Measurements from ENCODE around the gene EXD3.

EXD3 gene

DNA sequence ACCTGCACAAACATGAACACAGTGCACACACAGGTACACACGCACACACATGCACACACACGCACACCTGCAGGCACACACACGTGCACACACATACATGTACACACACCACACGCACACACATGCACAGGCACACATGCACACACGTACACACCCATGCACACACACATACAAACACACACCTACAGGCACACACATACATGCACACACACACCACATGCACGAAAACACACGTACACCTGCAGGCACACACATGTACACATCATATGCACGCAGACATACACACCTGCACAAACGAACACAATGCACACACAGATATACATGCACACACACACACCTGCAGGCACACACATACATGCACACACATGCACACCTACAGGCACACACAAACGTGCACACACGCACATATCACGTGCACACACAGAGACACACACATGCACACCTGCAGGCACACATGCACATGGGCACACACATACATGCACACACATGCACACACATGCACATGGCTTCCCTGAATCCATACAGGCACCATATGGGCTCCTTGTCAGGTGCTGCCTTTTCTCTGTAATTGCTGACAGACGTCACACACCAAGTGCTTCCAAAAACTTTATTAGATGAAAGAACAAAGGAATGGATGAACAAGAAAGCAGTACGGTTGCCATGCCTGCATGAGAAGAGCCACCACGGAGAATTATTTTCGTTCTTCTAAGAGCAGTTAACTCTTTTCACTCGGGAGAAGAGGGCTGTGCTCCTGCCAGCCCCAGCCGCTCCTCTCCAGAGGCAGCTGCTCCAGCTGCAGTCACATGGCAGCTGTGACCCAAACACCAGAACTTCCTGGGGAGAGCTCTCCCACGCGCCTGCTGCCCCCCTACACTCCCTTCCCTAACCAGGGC is 57.2 kb downstream of the EXD3 start:
- no peak for DNase-seq (ENCODE audit: low read depth, low spot score)

DNA sequence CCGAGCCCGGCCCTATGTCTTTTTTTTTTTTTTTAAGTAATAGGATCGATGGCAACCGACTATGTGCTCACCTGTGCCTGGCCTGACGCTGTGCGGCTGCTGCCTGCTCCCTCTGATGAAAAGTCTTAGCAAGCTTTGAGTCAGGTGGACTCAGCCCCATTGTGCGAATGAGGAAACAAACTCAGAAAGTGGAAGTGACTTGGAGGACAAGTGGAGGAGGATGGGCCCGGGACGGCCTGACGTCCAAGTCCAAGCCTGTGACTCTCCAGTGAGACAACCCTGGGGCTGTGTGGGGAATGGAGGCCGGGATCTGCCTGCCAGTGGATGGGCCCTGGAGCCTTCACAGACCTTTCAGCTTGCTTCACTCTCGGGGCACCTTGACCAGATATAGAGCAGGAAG is 57.9 kb downstream of the EXD3 start:
- no peak for DNase-seq (ENCODE audit: low read depth, low spot score)

DNA sequence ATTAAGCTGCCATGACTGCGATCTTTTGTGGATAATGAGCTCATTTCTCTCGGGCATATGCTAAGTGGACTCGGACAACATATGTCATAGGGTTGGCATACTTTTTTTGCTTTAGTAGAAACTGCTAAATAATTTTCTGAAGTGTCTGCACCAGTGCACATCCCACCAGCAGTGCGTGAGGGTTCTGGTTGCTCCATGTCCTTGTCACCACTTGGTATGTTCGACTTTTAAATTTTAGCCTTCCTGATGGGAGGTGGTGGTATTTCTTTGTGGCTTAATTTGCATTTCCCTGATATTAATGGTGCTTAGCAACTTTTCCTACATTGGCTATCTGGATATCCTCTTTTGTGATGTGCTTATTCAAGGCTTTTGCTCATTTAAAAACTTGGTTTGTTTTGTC is 63.1 kb downstream of the EXD3 start:
- DNase-seq (ENCODE audit: low read depth, low spot score): no peak

DNA sequence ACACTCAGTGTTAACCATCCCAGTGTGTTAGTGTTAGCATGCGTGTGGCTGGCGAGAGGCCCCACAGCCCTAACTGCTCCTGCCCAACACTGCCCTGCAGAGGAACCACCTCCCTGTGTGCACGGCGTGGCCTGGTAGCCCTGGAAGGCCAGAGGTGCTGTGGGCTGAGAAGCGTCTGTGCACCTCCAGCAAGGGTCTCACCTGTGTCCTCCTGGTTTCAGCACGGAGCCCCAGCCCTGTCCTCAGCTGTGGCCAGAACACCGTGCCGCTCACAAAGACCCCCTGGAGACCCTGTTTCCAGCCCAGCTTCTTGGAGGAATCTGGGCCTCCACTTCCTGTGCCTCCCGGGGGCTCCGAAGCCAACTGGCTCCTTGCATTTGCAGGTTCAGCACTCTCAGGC is 64.8 kb downstream of the EXD3 start:
- no peak for DNase-seq (ENCODE audit: low read depth, low spot score)

DNA sequence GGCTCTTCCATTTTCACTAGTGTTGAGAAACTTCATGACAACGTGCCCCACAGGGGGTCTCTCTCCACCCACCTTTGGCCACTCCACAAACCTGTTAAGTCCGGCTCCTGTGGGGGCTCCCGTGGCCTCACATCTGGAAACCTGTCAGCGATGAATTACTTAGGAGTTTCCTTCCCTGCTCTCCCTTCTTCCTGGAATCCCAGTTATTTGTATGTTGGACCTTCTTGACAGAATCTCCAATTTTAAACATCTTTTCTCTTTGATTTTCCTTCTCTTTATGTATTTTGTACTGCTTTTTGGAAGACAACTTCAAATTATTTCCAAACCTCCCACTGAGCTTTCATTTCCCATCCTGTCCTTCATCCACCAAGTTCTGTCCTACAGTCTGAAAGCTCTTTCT is 65.8 kb downstream of the EXD3 start:
- DNase-seq (ENCODE audit: low read depth, low spot score): no peak

DNA sequence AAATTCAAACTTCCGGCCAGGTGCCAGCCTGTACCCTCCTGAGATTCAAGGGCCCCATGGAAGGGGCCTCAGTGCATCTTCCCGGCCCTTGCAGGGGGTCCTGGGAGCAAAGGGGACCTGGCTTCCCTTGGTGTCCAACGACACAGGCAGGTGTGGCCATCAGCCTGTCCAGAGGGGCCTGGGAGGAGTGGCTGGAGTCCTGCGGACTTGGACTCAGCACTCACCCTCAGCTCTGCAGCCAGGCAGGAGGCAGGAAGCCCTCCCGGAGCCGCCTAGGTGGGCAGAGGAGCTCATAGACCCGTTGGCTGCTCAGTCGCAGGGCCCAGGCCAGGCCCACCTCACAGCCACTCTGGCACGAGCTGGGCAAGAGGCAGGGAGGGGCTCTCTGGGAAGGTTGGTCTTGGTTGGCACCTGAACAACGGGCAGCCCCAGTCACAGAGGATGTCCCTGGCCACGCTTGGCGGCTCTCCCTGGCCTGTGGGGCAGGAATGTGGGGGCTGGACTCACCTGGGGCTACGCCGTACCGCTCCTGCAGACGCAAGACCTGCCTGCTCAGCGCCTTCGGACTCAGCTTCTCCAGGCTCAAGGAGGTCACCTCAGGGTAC is 67.1 kb downstream of the EXD3 start:
- DNase-seq (ENCODE audit: low read depth, low spot score): no peak

DNA sequence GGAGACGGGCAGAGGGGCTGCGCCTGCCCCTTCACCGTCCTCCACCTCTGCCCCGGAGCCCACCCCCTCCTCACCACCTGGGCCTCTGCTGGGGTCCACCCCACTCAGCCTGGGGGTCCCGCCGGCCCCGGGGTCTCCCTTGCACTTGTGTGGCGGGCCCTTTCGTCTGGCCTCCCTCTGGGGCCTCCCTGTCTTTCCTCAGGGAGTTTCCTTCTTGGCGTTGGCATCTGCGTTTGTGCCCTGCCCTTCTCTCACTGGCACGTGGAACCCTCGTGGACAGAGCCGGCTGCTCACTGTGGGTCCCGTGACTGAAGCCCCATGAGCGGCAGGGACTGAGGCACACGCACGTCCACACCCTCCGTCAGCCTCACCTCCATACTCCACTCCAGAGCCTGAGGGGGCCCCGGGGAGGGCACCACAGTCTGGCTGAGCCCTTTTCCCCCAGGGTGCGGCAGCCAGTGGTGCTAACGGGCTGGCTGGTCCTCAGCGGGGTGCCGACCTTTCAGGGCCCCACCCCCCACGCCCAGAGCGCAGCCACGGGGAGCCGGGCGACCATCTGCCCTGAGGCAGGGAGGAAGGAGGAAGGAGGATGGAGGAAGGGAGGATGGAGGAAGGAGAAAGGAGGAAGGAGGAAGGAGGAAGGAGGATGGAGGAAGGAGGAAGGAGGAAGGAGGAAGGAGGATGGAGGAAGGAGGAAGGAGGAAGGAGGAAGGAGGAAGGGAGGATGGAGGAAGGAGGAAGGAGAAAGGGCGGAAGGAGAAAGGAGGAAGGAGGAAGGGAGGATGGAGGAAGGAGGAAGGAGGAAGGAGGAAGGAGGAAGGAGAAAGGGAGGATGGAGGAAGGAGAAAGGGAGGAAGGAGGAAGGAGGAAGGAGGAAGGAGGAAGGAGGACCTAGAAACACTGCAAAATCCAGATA is 67.9 kb downstream of the EXD3 start:
- no peak for DNase-seq (ENCODE audit: low read depth, low spot score)

DNA sequence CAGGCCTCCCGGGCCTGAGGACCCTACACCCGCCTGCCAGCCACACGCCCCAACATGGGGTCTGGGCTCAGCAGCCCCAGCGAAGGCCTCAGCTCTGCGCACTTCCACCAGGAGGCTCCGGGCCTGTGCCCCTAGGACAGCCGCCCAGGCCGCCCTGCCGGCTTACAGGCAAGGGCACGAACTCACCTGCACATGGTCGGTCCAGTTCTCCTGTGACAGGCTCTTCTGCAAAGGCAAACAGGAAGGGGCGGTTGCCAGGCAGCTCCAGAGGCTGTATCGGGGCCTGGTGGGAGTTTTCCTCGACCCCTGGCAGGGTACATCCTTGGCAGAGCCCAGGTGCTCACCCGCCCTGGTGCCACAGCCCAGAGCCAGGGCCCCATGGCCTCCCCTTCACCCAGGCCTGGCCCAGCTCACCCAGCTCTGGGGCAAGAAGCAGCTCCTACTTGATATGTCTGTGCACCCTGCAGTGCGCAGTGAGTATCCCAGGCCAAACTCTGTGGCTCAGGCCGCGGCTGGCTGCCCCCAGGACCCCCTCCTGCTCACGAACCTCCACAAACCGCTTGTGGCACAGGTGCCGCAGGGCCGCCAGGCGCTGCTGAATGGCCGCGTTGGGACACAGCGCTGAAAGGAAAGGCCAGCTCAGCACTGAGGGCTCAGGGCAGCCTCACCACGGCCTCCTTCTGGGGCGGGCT is 68.7 kb downstream of the EXD3 start:
- no peak for DNase-seq (ENCODE audit: low read depth, low spot score)

DNA sequence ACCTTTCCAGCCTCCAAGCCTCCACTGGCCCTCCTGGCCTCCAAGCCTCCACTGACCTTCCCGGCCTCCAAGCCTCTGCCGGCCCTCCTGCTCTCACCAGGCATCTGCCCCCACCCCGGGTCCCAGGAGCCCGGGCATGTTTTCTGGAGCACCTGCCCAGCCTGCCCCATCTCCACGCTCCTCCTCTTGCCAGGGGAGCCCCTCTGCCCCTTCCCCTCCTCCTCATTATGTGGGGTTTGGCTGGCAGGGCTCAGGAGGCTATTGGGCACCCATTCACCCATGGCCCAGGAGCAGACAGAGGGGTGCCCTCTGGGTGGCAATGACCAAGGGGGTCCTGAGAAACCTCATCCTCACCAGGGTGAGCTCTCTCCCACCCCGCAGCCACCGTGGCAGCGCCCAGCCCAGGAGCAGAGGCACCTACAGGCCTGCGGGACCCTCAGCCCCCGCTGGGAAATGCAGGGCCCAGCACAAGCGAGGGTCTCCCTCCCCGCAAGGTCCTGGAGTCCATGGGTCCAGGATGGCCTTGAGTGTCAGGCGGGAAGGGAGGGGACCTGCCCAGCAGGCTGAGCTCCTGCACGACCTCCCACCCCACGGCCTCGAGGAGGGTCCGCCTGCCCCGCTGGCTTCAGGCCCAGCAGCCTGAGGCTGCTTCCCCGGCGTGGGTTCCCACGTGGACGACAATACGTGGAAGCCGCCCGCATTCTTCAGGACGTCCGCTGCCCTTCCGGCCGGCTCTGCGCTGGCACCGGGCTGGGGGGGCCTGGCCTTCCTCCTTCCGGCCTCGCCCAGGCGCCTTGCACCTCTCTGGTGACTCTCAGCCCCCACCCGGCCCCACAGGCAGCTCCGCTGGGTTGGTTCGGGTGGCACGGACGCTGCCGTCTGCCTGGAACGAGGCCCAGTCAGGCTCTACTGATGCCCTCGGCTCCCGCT is 69.5 kb downstream of the EXD3 start:
- DNase-seq (ENCODE audit: low read depth, low spot score): no peak

DNA sequence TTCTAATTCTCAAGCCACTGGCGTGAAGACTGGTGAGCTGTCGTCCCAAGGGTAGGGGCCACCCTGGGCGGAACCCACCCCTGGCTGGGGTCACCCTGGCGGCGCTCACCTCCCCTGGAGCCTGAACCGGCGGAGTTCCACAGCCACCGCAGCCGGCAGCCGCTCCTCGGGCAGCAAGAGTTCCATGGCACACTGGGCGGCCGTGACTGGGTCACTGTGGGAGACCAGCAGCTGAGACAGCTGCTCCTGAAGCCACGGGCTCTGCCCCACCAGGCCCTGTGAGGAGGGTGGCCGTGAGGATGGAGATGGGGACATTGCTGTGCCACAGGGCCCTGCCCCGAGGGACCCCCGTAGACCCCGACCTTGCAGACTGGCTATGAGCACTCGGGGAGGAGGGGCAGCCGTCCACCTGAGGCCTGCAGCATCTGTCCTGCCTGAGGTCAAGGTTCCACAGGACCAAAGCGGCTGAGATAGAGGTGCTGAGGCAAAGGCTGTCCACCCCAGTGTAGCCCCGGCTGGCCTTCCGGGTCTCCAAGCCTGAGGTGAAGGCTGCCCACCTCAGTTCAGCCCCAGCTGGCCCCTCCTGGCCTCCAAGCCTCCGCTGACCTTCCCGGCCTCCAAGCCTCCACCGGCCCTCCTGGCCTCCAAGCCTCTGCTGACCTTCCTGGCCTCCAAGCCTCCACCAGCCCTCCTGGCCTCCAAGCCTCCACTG is 70.3 kb downstream of the EXD3 start:
- no peak for DNase-seq (ENCODE audit: low read depth, low spot score)

DNA sequence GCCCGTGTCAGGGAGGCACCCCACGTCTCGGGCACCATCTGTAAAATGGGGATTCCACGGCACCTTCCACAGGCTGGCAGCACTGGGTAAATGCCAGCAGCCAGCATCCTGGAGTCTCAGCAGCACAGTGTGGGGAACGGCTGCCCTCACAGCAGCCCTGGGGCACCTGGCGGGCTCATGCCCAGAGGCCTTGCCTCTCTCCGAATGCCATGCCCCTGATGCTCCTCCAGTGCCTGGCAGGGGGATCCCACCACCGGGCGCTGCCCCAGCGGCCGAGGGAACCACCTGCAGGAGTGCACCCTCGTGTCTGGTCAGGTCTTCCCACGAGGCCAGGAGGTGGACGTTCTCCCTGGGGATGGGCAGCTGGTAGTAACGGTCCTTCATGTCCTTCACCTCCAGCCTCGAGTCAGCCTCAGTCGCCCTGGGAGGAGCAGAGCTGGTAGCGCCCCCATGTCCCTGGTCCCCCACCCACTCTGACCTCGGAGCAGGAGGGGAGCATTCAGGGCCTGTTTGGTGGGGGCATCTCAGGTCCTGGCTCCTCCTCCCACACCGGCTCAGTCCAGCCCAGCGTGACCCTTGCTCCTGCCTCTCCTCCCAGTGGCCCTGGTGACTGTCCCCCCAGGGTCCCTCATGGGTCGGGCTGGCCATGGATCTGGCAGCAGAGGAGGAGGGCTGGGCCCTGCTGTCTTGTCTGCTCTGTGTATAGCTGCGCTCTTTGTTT is 71.0 kb downstream of the EXD3 start:
- DNase-seq (ENCODE audit: low read depth, low spot score): no peak

DNA sequence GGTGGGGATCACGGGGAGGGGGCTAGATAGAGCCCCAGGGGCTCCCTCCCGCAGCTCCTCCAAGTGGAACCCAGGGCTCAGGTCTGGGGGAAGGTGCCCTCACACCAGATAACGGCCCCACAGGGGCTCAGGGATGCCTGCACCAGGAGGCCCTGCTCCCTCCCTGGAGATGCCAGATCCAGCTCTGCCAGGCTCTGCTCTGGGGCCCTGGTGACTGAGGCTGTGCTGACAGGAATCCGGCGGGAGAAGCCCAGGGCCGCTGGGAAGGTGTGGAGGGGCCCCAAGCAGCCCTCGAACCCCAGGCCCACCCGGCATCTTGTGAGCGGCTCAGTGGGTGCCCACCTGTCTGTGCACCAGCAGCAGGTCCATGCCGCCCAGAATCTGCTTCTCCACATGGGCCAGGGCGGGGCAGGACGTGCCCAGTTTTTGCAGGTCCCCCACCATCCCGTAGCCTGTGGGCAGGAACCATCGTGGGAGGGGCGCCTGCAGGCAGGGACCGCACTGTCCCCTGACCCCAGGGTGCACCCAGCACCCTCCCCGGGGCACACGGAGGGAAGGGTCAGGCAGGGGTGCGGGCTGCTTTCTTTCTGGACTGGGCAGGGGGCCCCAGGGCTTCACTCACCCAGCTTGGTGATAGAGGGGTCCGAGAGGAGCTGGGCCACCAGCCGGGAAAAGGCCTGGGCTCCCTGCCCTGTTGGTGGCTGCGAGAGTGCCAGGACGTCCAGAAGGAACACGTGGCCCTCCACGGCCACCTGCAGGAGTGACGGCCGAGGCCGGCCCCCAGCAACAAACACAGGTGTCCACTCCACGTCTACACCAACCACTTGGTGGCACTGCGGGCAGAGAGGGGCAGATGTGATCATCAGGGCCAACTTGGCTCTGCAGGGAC is 72.0 kb downstream of the EXD3 start:
- DNase-seq (ENCODE audit: low read depth, low spot score): no peak

DNA sequence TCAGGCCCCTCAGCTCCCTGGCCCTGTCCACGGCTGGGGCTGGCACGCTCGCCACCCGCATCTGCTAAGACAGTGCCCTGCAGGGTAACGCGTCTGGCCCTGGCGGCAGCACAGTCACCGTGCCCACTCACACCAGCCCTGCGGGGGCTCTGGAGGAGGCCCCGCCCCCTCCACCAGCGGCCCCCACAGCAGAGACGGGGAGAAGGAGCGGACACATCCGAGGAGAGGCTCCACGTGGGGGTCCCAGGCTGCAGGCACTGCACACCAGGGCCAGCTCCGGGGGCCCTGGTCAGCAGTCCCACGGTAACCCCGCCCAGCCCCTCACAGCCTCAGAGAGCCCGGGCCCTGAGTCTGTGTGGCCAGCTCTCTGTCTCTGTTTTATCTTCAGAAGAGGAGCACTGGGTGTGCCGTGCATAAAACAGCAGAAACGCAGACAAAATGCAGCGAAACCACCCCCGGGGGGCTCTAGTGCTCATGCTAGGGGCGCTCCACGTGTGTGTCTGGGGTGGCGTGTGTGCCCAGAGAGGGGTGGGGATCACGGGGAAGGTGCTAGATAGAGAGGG is 73.4 kb downstream of the EXD3 start:
- DNase-seq (ENCODE audit: low read depth, low spot score): no peak

DNA sequence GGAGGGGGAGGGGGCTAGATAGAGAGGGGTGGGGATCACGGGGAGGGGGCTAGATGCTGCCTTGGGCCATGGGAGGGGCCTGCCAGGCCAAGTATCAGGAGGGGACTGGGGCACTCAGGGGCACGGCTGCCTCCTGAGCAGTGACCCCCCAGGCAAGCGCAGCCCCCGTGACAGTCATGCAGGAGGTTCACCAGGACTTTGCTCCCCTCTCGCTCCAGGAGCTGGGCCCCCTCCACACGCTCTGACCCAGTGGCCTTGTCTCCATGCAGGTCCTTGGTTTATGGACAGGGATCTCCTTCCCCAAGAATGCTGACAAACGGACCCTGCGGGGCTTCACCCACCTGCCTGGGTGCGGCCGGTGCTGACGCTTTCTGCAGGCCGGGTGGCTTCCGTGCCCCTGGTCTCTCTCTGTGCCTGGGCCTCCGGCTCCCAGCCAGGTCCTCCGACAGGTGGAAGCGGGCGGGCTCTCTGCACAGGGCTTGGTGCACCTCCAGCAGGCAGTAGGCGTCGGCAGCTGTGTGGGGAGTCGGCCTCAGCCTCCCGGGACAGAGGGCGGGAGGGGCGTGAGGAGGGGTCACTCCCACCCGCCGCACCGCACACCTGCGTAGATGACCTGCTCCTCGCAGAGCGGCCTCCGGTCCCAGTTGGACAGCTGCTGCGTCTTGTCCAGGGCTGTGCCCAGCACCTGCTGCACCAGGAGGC is 74.0 kb downstream of the EXD3 start:
- no peak for DNase-seq (ENCODE audit: low read depth, low spot score)

DNA sequence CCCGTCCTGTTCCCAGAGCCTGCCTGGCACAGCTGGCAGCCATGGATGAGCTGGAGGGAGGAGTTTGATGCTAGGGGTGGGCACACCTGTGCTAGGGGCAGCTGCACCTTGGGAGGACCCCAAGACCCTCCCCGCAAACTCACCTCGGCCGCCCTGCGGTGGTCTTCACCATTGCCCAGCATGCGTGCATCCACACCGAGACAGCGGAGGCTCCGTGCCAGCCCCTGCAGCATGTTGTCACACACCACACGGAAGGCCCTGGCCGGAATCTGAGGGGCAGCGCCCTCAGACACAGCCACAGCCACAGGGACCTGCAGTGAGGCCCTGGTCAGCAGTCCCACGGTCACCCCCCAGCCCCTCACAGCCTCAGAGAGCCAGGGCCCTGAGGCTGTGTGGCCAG is 75.0 kb downstream of the EXD3 start:
- DNase-seq (ENCODE audit: low read depth, low spot score): no peak

DNA sequence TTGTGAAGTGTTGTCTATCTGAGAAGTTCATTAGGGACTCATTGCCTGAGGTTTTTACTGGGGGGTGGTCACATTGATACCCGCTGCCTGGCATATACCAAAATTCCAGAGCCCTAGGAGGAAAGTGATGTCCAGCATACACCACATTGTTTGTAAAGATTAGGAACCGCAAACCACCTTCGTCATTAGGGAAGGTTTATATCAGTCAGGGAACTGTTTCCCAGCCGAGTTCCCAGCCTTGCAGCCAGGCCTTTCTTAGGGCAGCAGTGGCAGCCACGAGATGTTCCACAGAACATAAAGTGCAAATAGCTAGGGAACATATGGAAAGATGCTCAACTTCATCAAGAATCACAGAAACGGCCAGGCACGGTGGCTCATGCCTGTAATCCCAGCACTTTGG is 80.5 kb downstream of the EXD3 start:
- DNase-seq (ENCODE audit: low read depth, low spot score): no peak

DNA sequence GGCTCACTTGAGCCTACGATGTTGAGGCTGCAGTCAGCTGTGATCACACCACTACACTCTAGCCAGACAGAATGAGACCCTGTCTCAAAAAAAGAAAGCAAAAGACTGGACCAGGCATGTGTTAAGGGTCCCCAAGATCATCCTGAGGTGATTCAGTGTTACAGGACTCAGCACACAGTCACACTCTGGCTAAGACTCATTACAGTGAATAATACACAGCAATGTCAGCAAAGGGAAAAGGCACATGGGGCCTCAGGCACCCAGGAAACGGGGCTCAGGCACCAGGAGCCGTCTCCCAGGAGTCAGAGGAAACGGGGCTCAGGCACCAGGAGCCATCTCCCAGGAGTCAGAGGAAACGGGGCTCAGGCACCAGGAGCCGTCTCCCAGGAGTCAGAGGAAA is 81.7 kb downstream of the EXD3 start:
- DNase-seq (ENCODE audit: low read depth, low spot score): no peak
